Measurements from ENCODE around the gene FTCD. TPM values are rescaled to one million over a fixed set of nuclear protein-coding genes. Genes with fewer than 3 reads are reported as not detected.

Gene FTCD
- total RNA-seq, 2 experiments from 2014 or later = 0.52 to 0.85 TPM

GRCh38 chr21:46153247-46154154 is 1.9 kb downstream of the FTCD start:
- Mint-ChIP-seq H3K27ac (no peak overlapping the region), H3K4me1 (ENCODE audit: low read depth) (no peaks in the 10 kb centered on the region), H3K9me3 (no peaks in the 10 kb centered on the region), H3K36me3 (ENCODE audit: low read depth) (no peaks in the 10 kb centered on the region), H3K4me3 (no peak overlapping the region), H3K27me3 (no peaks in the 10 kb centered on the region)
- intact Hi-C loops (cut with micrococcal nuclease) = no loop called here
- peak; percentile 85 for TF ChIP-seq CTCF (IDR thresholded peaks at IDR 0.05)
- CTCF ChIA-PET = interaction anchor here (0.9 to 2.5 kb wide), 12 partner anchors 10 to 187 kb away, joined by 3 to 10 read pairs (median 4); partner anchors contain the start of genes MCM3AP and YBEY
- DNase-seq (peak; percentile 74), ATAC-seq (peak; percentile 92)
- POLR2A ChIA-PET = interaction anchor here (0.9 to 1.1 kb wide), 2 partner anchors 19 to 177 kb away, joined by 3 read pairs; no protein-coding TSS in a partner anchor

GRCh38 chr21:46152927-46153246 is 2.5 kb downstream of the FTCD start:
- ChIA-PET CTCF (interaction anchor here (0.9 to 2.5 kb wide), 12 partner anchors 10 to 186 kb away, joined by 3 to 10 read pairs (median 4); partner anchors contain the start of genes MCM3AP and YBEY), POLR2A (interaction anchor here (0.9 to 1.1 kb wide), 2 partner anchors 20 to 177 kb away, joined by 3 read pairs; no protein-coding TSS in a partner anchor)
- no peak for TF ChIP-seq CTCF (IDR thresholded peaks at IDR 0.05)
- Mint-ChIP-seq H3K27ac (no peak overlapping the region), H3K4me3 (no peak overlapping the region), H3K4me1 (ENCODE audit: low read depth) (no peaks in the 10 kb centered on the region), H3K9me3 (no peaks in the 10 kb centered on the region), H3K27me3 (no peaks in the 10 kb centered on the region), H3K36me3 (ENCODE audit: low read depth) (no peaks in the 10 kb centered on the region)
- intact Hi-C loops (cut with micrococcal nuclease) = no loop called here
- DNase-seq (no peak), ATAC-seq (peak; percentile 14)

GRCh38 chr21:46151989-46152926 is 3.1 kb downstream of the FTCD start:
- ATAC-seq (no peak), DNase-seq (no peak)
- H3K36me3 Mint-ChIP-seq (ENCODE audit: low read depth) = no peaks in the 10 kb centered on the region
- intact Hi-C loops (cut with micrococcal nuclease) = no loop called here
- no peaks in the 10 kb centered on the region for H3K4me1 Mint-ChIP-seq (ENCODE audit: low read depth)
- ChIA-PET CTCF (interaction anchor here (1.0 to 2.5 kb wide), 10 partner anchors 9 to 185 kb away, joined by 3 to 10 read pairs (median 4); partner anchors contain the start of genes MCM3AP and YBEY), POLR2A (interaction anchor here (0.5 to 0.9 kb wide), 2 partner anchors 20 to 484 kb away, joined by 3 read pairs; no protein-coding TSS in a partner anchor)
- no peaks in the 10 kb centered on the region for H3K9me3 Mint-ChIP-seq
- no peak overlapping the region for H3K27ac Mint-ChIP-seq
- TF ChIP-seq CTCF (IDR thresholded peaks at IDR 0.05) = no peak
- no peaks in the 10 kb centered on the region for H3K27me3 Mint-ChIP-seq
- no peak overlapping the region for H3K4me3 Mint-ChIP-seq

GRCh38 chr21:46151261-46151988 is 4.0 kb downstream of the FTCD start:
- no peaks in the 10 kb centered on the region for H3K4me1 Mint-ChIP-seq (ENCODE audit: low read depth)
- H3K27ac Mint-ChIP-seq = no peak overlapping the region
- ATAC-seq (no peak), DNase-seq (no peak)
- no peaks in the 10 kb centered on the region for H3K9me3 Mint-ChIP-seq
- H3K36me3 Mint-ChIP-seq (ENCODE audit: low read depth) = no peaks in the 10 kb centered on the region
- CTCF ChIA-PET = no interaction called here
- no peaks in the 10 kb centered on the region for H3K27me3 Mint-ChIP-seq
- intact Hi-C loops (cut with micrococcal nuclease) = no loop called here
- POLR2A ChIA-PET = interaction anchor here (0.5 kb wide), 1 partner anchor 484 kb away, joined by 3 read pairs; no protein-coding TSS in a partner anchor
- no peak overlapping the region for H3K4me3 Mint-ChIP-seq
- no peak for TF ChIP-seq CTCF (IDR thresholded peaks at IDR 0.05)

All from activated CD8-positive, alpha-beta T cell treated with anti-CD3 and anti-CD28 coated beads for 36 hours (primary cell).